GOT3 (cell line): Measurements from ENCODE around the gene CD320.
"Not testable (repeated sequence)": the region's sequence is repeated elsewhere in the genome, so short reads cannot be mapped to it uniquely, and the experiment has no call there.

Experiments used
- DNase-seq: peaks from one replicate; lab custom pipeline; 2025; ENCODE audit warnings: mixed read lengths; lab: John Stamatoyannopoulos, UW

The CD320 gene

DNA sequence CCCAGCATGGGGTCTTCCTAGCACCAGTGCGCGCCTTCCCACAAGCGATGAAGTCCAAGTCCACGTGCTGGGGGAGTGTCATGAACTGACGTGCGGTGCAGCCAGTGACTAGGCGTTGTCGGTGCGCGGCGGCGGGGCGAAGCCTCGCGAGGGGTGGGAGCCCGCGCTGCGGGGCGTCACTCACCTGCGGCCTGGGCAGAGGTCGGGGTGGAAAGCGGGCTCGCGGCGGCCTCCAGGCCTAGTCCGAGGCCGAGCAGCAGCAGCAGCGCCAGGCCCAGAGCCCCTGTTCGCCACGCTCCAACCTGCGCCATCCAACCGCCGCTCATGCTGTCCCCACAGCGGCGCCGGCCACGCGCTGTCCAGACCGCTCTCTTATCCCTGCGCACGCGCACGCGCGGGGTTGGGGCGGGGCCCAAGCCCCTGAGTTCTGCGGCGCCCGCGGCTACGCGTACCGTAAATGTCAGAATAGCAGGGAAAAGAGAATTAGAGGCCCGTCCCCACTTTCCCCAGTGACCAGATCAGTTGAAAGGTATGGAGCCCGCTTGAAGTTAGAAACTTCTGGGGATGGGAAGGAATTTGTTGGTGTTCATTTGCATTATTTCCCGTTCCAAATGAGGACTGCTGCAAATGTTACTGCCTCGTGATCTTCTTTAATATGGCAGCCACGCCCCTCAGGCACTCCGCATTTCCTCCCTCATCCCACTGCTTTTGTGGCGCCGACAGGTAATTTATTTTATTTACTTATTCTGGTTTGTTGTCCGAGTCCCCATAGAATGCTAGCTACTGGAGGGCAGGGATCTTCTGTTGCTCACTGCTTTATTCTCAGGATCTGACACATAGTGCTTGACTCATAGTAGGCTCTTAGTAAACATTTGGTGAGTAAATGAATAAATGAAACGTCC, at the start of gene CD320:
Gene CD320 (minus strand): TSS at position 394 of the 902 bp plus-strand sequence. CDS start 68 bp downstream, at position 326.
- DNase-seq: peak; percentile 83

DNA sequence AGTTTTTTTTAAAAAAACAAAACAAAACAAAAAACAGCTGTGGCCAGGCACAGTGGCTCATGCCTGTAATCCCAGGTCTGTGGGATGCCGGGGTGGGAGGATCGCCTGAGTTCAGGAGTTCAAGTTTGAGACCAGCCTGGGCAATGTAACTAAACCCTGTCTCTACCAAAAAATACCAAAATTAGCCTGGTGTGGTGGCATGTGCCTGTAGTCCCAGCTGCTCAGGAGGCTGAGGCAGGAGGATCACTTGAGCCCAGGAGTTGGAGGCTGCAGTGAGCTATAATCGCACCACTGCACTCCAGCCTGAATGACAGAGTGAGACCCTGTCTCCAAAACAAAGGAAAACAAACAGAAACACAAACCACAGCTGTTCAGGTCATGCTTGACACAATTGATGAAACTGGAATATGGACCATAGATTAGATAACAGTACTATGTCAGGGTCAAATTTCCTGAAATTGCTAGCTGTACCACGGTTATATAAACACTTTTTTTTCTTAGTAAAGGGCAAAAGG, 48.9 kb upstream of the CD320 start:
- no peak for DNase-seq

DNA sequence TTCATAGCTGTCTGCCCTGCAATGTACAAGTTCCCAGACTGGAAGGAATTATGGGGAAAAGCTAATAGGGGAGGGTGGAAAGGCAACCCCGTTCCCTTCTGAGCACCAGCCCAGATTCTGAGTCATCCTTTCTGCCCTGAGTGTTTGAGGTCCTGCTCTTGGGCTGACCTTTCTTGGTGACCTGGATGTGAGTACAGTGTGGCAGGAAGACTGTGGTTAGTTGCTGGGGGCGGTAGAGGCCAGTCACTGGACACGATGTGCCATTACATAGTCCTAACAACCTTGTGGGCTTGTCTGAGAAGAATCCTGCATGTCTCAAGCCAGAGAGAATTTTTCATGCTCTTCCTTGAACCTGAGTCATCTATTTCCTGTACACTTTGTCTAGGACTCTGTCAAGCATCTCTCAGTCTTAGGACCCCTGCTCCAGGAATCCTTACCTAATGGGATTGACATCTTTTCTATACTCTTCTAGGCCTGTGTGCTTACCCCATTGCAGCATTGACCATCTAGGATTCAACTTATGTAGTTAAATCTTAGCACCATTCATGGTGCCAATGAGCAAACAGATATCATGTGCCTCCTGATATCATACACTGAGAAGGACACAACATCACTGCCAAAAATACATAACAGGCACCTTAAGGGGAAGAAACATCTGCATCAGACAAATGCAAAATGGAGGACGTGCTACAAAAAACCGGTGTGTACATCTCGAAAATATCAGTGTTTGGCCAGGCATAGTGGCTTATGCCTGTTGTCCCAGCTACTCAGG, 47.7 kb upstream of the CD320 start:
- DNase-seq: peak; percentile 62

DNA sequence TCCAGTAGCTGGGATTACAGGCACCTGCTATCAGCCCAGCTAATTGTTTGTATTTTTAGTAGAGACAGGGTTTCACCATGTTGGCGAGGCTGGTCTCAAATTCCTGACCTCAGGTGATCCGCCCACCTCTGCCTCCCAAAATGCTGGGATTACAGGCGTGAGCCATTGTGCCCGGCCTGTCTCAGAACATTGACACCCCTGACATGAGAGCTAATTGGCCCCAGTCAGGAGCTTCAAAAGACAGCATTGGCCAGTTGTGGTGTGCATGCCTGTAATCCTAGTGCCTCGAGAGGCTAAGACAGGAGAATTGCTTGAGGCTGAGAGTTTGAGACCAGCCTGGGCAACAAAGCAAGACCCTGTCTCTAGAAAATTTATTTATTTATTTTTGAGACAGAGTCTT, 44.7 kb upstream of the CD320 start:
- DNase-seq: not testable (repeated sequence)

DNA sequence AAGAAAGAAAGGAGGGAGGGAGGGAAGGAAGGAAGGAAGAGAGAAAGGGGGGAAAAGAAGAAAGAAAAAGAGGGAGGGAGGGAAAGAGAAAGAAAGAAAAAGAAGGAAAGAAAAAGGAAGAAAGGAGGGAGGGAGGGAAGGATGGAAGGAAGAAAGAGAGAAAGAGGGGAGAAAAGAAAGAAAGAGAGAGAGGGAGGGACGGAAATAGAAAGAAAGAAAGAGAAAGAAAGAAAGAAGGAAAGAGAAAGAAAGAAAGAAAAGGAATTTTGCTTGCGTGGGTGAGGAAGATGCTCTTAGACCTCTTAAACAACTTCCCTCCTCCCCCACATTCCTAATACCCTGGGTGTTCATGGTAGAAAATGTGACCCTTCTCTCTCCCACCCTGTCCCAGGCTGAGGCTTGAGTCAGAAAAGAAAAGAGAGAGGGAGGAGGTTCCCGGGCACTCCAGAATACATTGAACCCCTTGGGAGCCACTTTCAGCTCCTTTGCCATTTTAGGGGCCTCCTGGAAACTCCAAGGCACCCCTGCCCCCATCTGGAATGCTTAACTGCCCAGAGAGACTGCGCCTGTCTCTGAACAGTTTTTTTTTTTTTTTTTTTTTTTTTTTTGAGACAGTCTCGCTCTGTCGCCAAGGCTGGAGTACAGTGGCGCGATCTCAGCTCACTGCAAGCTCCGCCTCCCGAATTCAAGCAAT, 44.1 kb upstream of the CD320 start:
- no peak for DNase-seq

DNA sequence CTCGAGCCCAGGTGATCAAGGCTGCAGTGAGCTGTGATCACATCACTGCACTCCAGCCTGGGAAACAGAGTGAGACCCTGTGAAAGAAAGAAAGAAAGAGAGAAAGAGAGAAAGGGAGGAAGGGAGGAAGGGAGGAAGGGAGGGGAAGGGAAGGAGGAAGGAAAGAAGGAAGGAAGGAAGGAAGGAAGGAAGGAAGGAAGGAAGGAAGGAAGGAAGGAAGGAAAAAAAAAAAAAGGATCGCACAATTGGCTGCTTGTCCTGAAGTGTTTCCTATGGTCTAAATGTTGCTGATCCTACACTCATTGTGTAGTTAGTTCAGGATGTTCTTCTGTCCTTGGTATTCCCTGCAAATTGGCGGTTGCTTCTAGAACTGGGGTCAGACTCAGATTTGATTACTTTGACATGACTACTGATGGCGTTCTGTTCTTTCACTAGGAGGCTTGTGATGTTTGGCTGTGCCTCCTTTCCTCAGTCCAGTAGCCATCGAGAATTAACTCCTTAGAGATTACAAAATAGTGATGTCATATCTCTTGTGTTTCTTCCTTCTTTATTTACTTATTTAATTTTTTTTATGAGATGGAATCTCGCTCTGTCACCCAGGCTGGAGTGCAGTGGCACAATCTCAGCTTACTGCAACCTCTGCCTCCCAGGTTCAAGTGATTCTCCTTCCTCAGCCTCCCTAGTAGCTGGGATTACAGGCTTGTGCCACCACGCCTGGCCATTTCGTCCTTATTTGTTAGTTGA, 41.6 kb upstream of the CD320 start:
- not testable (repeated sequence) for DNase-seq

DNA sequence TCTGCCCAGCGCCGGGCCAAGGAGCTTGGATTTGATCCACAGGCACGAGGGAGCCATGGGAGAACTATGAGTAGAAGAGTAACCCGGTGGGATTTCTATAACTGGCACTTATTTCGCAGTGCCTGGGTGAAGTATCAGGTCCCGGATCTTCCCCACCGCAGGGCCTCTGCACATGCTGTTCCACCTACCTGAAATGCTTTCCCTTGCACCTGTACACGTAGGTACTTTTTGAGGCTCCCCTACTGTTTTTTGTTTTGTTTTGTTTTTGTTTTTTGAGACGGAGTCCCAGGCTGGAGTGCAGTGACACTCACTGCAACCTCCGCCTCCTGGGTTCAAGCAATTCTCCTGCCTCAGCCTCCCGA, 35.3 kb upstream of the CD320 start:
- no peak for DNase-seq

DNA sequence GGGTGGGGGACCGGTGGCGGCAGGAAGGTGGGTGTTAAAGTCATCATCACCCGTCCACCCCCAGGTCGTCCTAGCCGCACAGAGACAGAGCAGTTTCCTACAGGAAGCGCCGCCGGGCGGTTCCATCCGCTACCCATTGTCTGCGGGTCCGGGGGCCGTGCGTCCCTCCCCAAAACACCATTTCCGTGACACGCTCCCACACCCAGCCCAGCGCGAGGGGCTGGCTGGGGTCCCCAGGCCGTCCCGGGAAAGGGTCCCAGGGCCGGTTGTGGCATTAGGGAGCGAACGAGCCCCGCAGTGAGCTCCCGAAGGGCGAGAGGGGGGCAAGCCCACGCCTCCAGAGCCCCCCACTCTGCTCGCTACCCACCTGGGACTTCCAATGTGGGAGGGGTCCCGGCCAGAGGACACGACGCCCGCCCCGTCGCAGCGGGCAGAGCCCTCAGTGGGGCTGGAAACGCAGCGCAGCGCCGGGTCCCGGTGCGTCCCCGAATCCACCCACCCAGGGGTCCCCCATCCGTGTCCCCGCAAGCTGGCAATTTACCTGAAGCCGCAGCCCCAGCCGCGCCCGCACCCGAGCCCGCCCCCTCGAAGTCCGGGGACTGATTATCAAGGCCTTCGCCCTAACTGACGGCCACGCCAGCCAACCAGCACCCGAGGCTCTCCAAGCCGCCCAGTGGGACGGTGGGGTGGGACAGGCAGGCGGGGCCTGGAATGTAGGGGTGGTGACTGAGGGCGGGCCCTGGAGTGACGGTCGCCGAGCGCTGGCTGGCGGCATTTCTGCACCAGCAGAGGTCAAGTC, 34.7 kb upstream of the CD320 start, which contains the start of gene KANK3:
Gene KANK3 (minus strand): TSS at position 579 of the 799 bp plus-strand sequence. CDS start 5,434 bp downstream, outside the sequence.
- DNase-seq: peak; percentile 66

DNA sequence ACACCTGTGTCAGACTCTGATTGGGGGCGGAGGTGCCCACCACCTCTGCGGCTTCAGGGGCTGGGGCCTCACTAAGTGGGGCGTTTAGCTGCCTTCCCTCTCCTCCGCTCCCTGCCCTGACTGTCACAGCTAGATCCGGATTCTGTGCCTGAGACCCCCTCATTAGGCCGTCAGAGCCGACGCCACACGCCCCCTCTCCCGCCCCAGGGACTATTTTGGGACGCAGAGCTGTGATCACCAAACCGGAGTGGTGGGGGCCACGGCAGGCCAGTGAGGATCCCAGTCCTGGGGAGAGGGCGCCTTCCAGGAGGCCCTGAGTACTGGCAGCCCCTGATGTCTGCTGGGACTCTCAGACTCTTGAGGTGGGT, 34.1 kb upstream of the CD320 start:
- DNase-seq: no peak

DNA sequence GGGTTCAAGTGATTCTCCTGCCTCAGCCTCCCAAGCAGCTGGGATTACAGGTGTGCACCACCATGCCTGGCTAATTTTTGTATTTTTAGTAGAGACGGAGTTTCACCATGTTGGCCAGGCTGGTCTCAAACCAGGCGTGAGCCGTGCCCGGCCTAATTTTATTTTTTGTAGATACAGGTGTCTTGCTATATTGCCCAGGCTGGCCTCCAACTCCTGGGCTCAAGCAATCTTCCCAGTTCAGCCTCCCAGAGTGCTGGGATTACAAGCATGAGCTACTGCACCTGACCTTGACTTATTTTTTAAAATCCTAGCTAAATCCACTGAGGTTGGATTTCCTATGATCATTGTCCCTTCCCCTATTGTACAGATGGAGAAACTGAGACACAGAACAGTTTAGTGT, 33.3 kb upstream of the CD320 start:
- not testable (repeated sequence) for DNase-seq

DNA sequence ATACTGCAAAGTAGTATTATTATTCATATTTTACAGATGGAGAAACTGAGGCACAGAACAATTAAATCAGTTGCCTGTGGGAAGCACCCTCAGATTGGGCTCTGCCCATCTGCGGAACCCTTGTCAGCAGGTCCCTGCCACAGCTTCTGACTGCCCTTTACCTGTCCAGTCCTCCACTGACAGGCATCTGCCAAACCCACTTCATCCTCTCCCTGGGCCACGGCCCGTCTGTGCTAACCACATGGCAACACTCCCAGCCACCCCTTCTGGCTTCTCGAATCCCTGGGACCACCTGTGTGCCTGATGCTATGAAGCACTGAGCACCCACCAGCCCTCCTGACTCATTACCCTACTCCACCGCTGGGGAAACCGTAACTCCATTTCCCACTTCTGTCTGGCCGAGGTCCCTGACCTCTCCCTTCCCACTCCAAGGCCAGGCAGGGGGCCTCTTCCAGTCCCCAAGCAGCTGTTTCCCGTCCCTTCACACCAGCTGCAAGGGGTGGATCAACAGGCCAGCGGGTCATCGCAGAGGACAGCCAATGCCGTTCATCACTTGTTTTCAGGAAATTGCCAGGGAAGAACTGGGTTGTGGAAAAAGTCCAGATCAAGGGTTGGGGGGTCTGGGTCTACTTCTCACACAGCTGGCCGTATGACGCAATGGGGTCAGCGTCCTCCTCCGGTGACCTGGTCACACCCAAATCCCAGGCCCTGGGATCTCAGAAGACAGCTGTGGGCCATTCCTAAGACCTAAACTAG, 32.4 kb upstream of the CD320 start:
- no peak for DNase-seq

DNA sequence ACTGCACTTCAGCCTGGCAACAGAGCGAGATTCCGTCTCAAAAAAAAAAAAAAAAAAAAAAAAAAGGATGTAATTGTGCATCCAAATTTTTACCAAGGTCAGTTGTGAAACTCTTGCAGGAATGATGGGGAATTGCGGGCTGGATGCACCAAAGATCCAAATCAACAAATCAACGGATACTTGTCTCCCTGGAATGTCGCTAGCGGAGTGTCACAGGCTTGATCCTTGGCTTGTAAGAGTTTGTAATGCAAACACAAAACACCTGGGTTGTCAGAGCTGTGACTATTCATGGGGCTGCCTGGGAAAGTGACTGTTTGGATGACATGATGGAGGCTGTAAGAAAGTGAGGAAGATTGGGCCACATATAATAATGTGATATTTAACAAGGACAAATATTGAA, 30.7 kb upstream of the CD320 start:
- no peak for DNase-seq

DNA sequence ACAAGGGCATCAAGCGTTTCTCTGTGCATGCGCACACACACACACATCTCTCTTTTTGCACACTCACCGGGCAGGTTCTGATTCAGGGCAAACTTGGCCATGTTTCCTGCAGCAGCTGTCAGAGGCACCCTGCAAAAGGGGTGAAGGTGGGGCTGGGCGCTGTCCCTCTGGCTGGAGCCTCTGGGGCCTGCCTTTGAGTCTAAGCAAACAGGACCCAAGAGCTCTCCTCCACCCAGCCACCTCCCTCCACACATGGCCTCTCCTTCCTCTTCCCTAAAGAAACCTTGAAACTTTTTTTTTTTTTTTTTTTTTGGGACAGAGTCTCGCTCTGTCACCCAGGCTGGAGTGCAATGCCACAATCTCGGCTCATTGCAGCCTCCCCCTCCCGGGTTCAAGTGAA, 29.6 kb upstream of the CD320 start:
- DNase-seq: no peak

DNA sequence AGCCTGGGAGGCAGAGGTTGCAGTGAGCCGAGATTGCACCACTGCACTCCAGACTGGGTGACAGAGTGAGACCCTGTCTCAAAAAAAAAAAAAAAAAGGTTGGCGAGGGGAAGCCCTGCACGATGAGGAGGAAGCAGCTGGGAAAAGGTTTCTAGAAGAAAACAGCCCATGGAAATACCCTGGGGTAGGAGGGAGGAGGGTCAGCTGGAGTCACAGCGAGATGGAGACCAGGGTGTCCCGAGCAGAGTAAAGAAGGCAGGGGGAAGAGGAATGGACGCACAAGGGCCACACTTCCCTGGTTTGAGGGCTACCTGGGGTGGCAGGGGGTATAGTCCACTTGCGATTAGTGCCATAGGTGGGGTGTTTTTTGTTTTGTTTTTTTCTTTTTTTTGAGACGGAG, 28.5 kb upstream of the CD320 start:
- no peak for DNase-seq

DNA sequence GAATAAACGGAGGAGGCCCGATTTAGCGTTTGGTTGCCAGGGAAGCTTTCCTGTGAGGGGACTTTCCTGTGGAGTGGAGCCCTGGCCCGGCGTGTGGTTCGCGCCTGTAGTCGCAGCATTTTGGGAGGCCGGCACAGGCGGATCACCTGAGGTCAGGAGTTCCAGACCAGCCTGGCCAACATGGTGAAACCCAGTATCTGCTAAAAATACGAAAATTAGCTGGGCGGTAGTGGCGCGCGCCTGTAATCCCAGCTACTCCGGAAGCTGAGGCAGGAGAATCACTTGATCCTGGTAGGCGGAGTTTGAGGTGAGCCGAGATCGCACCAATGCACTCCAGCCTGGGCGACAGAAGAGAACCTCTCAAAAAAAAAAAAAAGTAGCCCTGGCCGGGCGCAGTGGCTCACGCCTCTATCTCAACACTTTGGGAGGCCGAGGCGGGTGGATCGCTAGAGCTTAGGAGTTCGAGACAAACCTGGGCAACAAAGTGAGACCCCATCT, 28.0 kb upstream of the CD320 start:
- DNase-seq: no peak

DNA sequence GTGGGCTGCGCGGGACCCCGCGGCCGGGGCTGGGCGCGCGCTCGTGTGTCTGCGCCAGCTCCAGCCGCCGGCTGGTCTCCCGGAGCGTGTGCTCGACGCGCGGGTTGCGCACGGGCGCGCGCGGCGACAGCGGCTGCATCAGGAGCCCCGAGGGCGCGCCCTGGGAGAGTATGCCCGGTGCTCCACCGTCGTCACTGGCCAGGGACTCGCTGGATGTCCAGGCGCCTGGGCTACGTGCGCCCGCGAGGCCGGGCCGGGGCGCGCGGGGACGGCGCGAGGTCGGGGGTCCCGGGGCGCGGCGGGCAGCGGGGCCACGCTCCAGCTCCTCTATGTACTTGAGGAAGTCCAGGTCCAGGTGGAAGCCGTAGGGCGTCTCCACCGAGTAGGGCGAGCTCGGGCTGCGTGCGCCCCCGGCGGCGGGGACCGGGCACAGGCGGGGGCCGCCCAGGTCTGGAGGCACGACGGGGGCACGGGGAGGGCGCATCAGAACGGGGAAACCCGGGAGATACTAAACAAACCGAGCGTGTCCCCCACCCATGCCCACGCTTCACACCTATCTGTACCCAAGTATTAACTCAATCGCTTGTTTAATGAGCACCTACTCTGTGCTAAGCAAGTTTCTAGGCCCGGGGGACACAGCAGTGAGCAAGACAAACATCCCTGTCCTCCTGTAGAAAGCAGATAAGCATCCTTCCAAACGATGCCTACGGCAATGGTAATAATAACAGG, 27.3 kb upstream of the CD320 start:
- no peak for DNase-seq

DNA sequence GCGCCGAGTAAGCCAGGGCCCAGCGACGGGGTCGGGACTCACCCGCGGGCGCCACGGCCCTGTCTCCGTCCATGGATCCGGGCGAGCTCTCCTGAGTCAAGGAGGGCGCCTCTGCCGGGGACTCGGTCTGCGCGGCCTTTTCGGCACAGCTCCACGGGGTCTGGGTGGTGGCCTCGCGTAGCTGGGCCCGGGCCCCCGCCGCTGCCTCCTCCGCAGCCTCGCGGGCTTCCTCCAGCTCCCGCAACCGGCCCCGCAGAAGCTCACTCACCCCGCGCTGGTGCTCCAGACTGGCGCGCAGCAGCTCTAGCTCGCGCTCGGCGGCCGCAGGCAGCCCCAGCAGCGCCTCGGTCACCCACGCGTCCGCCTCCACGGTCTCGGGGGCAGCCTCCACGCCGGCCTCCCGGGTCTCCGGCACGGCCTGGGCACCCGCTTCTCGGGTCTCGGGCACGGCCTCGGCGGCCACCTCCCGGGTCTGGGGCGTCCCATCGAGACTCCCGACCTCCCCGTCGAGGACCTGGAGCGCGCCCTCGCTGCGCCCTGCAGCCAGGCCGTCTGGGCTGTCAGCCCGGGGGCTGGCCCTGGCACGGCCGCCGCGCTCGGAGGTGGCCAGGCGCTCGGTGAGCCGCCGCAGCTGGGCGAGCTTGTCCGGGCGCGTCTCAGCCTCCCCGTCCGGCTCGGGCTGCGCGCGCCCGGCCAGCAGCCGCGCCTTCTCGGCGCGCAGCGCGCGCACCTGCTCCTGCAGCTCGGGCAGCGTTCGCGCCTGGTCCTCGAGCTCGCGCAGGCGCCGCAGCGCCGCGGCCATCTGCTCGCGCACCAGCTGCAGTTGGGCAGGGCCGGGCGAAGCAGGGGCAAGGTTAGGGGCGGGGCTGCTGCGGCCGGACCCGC, 26.5 kb upstream of the CD320 start:
- no peak for DNase-seq
